GM18870 (cell line): Measurements from ENCODE around the gene HSH2D.
"Not testable (repeated sequence)": the region's sequence is repeated elsewhere in the genome, so short reads cannot be mapped to it uniquely, and the experiment has no call there.

ENCODE experiments used
- ATAC-seq: cut with Tn5 transposase; IDR thresholded peaks from one replicate; pipeline ENCODE4 v1.9.1; 2021; ENCODE audit warnings: moderate library complexity; ENCODE audit not compliant: unreplicated experiment

Gene HSH2D

DNA sequence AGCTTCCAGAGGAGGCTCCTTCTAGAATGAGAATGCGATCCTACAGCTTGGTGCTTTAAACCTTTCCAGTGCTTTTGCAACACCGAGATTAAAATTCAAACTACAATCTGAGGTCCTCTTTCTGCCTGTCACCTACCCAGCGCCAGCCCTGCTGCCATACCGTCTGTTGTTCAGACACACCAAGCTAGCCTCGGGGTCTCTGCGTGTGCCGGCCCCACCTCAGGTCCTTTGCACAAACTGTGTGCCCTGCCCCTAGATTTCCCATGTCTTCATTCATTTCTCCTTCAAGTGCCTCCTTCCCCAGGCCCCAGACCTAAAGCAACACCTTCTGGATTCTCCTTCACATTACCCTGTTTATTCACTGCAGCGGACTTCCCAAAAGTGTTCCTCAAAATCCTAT, 11.1 kb downstream of the HSH2D start:
- ATAC-seq = no peak

DNA sequence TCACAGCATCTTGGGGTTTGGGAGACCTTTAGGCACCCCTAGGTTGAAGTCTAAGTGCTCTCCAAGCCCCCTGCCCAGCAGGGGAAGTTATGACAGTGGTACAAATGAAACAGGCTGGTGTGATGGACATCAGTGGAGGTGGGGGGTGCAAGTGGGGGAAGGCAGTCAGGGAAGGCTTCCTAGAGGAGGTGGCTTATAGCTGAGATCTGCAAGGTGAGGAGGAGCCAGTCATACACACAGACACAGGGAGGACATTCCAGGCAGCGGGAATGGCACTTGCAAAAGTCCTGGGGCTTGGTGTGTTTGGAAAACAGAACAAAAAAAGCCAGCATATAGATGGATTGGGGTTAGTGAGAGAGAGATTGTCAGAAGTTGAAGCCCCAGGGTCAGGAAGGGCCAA, 11.6 kb downstream of the HSH2D start:
- no peak for ATAC-seq

DNA sequence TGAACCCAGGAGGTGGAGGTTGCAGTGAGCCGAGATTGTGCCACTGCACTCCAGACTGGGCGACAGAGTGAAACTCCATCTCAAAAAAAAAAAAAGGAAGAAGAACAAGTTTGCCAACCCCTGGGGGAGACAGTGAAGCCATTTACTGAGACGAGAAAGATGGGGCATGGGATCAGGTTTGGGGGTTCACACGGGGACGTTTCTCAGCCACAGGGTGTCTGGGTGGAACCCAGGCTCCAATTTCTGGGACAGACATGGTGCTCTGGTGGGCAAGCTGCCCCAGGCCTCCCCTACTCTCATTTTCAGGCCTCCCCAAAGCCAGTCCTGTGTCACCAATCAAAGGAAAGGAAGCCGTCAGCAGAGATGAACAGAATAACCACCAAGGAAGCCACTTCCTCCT, 13.4 kb downstream of the HSH2D start:
- ATAC-seq = no peak

DNA sequence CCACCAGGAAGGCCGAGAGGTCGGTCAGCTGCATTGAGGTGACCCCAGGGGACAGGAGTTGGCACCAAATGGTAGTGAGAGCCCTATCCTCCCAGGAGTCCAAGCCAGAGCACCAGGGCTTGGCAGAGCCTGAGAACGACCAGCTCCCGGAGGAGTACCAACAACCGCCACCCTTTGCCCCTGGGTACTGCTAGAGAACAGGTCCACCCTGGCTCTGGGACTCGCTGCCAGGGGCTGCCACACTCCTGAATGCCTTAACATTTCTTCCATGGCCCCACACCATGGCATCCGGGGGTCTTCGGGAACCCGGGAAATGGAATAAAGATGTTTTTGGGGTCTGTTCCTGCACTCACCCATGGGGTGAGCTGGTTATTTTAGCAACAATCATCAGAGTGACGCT, 14.1 kb downstream of the HSH2D start:
- ATAC-seq = no peak

DNA sequence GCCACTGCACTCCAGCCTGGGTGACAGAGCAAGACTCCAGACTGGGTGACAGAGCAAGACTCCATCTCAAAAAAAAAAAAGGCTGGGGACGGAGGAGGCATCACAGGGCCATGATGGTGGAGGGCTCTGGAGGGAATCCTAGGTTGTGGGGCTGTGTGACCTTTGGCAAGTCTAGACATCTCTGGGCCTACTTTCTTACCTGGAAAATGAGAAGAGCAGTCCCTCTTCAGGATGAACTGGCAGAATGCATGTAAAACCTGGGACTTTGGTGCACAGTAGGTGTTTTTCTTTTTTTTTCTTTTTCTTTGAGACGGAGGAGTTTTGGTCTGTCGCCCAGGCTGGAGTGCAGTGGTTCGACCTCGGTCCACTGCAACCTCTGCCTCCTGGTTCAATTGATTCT, 16.2 kb downstream of the HSH2D start:
- ATAC-seq = no peak

DNA sequence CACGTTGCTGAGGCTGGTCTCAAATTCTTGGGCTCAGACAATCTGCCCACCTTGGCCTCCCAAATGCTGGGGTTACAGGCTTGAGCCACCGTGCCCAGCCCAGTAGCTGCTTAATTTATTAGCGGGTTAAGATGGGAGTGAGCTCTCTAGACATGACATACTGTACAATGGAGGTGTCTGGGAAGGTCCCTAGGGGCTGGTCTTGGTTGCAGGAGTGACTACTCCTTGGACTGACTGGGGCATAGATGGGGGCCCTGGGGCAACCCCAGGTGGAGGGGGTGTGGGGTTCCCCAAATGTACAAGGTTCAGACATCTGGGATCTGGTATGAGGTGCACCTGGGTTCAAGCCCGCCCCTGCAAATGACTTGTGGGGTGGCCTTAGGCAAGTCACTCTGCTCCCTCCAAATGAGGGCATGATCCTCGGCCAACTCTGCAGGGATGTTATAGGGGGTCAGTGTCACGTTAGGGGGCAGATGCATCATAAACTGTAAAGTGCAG, 17.0 kb downstream of the HSH2D start:
- no peak for ATAC-seq

DNA sequence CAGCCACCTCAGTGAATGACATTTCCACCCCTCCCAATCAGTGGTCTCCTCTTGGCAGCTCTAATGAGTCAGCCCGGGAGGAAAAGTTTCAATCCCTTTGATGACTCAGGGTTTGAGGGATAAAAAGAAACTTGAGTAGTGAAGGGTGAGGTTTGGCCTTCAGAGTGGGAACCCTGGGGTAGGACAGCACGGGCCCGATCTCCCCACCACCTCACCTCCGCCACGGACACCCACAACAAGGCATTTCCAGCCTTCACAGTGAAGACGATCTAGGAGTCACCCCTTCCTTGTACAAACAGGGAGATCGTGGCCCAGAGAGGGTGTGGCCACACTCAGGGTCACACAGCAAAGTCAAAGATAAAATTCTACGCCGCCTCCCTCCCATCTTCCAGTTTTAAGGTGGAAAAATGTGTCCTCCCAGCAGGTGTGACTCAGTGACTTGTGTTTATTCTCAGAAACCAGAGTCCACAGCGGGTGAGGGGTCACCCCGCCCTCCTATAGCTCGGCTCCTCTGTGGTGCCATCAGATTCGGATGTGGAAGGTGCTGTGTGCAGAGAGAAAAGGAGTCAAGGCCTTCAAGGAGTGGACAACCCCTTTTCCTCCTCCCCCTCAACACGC, 17.6 kb downstream of the HSH2D start:
- no peak for ATAC-seq

DNA sequence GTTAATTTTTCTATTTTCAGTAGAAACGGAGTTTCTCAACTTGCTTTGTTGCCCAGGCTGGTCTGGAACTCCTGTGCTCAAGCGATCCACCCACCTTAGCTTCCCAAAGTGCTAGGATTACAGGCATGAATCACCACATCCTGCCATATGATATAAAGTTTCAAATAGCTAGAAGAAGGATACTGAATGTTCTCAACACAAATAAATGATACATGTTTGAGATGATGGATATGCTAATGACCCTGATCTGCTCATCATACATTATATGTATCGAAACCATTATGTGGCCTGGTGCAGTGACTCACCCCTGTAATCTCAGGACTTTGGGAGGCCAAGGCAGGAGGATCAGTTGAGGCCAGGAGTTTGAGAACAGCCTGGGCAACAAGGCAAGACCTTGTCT, 18.4 kb downstream of the HSH2D start:
- ATAC-seq = no peak

DNA sequence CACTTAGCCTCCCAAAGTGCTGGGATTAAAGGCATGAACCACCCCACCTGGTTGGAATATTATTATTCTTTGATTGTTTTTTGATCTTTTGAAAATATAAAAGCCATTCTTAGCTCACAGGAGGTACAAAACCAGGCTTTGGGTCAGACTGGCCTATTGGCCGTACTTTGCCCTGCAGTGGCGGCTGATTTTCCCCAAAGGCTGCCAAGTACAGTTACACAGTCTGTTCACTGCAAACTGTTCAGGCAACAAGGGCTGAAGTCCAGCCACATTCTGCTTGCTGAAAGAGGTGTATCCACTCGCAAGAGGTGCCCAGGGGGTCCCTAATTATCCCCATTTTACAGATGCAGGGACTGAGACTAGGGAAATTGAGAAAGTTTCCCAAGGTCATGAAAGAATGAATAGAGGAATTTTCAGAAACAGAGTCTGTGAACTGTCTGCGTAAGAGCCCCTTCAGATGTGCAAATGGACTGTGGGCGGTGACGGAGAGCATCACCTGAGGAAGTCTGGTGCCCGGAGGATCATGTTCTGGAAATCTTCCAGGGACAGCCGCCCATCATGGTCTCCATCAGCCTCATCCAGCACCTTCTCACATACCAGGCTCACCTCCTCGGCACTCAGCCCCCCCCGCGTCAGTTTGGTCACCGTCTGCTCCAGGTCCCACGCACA, 20.9 kb downstream of the HSH2D start:
- no peak for ATAC-seq

DNA sequence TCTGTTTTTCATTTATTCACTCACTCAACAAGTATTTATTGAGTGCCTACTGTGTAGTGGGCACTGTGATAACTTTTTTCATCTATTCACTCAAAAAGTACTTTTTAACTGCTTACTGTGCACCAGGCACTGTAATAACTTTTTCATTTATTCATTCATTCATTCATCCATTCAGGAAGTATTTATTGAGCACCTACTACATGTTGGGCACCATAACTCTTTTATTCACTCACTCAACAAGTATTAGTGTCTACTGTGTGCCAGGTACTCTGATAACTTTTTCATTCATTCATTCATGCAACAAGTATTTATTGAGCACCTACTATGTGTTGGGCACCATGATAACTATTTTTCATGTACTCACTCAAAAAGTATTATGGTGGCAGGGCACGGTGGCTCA, 22.9 kb downstream of the HSH2D start:
- ATAC-seq = no peak

DNA sequence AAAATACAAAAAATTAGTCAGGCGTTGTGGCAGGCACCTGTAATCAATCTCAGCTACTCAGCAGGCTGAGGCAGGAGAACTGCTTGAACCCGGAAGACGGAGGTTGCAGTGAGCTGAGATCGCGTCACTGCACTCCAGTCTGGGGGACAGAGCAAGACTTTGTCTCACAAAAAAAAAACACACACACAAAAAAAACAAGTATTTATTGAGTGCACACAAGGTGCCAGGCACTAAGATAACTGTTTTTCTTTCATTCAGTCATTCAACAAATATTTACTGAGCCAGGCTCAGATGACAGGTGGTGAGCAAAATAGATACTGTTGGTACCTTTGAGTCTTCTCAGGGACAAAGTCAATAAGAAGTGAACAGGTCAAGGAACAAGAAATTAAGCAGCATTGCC, 23.6 kb downstream of the HSH2D start:
- no peak for ATAC-seq

DNA sequence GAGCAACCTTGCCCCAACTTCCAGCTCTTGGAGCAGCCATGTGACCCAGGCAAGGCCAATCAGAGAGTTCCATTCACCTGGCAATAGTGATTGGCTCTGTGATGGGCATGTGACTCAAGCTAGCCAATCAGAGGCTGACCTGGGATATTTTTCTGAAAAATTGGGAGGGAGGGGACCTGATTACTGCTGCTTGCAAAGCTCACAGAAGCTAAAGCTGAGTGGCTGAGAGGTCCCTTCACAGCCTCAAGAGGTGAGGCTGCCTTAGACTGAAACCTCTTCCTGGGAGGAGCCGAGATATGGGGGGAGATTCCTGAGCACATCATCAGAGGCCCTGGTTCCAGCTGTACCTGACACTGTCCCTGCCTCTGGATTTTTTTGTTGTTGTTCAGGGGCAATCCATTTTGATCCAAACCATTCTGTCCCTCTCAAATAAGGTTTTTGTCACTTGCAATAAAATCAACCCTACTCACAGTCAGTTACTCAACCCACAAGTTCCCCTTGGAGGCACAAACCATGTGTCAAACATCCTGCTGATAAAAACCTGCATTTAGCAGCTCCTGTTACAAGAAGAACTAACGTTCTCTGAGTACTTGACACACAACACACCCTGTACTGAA, 25.1 kb downstream of the HSH2D start:
- ATAC-seq = no peak

DNA sequence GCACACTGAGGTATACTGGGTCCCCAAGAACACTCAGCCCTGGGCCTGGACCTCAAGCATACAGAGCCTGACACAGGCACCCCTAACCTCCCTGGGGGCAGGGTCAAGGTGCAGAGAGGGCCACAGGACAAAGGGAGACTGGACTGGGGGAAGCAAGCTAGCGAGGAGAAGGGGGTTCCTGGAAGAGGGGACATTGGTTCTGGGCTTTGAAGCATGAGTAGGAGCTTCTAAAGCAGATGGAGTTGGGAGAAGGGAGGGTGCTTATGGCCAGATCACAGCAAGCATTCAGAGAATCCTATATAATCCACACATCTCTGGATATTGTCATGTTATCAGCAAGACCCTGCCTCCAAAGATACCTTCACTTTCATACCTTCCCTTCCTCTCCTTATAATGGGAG, 26.6 kb downstream of the HSH2D start:
- no peak for ATAC-seq

DNA sequence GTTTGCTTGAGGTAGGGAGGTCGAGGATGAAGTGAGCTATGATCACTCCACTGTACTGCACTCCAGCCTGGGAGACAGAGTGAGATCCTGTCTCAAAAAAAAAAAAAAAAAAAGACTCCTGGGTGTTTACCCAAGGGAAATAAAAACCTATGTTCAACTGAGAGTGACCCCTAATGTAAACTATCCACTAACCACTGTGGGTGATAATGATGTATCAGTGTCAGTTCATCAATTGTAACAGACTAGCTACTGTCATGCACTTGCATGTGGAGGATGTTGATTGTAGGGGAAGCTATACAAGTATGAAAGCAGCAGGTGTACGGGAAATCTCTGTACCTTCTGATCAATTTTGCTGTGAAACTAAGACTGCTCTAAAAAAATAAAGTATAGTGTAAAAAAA, 32.5 kb downstream of the HSH2D start:
- ATAC-seq = no peak

DNA sequence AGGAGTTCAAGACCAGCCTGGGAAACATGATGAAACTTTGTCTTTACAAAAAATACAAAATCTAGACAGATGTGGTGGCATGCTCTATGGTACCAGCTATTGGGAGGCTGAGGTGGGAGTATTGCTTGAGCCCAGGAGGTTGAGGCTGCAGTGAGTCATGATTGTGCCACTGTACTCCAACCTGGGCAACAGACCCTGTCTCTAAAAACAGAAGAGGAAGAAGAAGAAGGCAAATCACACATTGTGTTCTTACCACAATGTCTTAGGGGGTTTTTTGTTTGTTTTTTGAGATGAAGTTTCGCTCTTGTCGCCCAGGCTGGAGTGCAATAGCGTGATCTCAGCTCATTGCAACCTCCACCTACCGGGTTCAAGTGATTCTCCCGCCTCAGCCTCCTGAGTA, 35.4 kb downstream of the HSH2D start:
- not testable (repeated sequence) for ATAC-seq

DNA sequence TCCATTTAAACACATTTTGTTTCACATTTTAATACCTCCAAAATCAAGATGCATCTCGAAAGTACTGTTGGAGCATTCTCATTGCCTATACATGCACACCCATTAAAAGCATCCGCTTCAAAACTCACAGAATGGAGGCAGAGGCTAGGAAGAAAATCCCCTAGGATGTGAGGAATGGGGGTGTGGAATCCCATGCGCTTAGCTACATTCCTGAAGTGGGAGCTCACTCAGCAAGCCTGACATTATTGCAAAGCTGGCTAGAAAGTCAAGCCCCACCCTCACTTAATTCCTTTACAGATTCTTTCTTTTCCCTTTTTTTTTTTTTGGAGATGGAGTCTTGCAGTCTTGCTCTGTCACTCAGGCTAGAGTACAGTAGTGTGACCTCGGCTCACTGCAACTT, 37.1 kb downstream of the HSH2D start:
- ATAC-seq = no peak

DNA sequence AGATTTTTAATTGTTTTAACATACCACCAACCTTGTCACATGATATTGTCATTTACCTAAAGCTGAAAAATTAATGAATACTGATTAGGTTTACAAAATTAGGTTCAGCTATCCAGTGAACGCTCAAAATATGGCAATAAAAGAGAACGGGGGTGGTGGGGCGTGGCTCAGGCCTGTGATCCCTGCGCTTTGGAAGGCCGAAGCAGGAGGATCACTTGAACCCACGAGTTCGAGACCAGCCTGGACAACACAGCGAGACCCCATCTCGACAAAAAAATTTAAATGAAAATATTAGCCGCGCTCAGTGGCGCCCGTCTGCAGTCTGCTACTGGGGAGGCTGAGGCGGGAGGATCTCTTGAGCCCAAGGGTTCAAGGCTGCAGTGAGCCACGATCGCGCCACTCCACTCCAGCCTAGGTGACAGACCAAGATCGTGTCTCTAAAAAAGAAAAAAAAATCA, 41.2 kb downstream of the HSH2D start:
- ATAC-seq = no peak

DNA sequence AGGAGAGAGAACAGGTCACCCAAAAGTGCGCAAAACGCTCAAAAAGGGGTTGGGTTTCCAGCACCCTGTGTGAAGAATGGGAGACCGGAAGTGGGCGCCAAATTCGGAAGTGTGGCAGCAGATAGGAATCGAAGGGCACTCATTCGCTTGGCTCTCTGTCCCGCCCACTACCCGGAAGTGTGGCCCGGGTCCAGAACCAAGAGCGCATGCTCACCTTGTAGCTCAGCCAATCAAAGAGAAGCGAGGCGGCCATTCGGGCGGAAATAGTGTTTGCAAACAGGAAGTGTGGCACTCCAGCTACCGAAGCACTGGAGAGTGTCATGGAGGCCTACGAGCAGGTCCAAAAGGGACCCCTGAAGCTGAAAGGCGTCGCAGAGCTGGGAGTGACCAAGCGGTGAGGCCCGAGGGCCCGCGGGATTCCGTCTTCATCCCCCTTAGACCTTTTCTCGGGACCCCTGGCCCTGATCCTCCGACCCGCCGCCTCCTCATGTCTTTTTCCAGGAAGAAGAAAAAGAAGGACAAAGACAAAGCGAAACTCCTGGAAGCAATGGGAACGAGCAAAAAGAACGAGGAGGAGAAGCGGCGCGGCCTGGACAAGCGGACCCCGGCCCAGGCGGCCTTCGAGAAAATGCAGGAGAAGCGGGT, 41.8 kb downstream of the HSH2D start, which contains the start of gene FAM32A:
TSS of gene FAM32A (plus strand) at position 288 of the 645 bp plus-strand sequence. CDS start at position 321, 33 bp downstream.
- peak; percentile 88 for ATAC-seq

DNA sequence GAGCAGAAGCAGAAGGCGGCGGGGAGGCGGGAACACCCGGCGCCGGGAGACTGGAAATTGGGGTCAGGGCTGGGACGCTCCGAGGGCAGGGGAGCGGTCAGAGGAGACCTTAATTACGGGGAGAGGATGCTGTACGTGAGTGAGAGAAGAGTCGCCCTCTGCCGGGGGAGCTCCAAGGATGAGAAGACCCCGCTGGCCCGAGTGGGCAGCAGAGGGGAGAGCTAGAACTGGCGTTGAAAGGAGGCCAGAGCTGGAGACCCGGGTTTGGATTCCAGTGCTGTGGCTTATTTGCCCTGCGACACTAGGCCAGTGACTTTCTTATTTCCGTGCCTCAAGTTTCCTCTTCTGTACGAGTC, 42.3 kb downstream of the HSH2D start:
- no peak for ATAC-seq

DNA sequence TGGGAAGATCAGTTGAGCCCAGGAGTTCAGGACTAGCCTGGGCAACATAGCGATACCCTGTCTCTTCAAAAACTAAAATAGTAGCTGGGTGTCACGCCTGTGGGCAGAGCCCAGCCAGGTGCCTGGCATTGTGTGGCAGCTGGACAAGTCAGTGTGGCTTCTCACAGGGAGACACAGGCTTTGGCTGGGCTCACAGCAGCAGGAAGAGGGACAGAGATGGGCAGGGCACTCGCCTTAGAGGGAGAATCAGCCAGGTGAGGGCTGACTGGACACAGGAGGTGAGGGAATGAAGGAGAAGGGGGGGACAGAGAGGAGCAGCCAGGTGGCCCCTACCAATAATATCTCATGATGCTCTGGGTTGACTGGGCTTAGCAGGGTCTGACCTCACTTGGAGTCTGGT, 45.0 kb downstream of the HSH2D start:
- ATAC-seq = no peak

DNA sequence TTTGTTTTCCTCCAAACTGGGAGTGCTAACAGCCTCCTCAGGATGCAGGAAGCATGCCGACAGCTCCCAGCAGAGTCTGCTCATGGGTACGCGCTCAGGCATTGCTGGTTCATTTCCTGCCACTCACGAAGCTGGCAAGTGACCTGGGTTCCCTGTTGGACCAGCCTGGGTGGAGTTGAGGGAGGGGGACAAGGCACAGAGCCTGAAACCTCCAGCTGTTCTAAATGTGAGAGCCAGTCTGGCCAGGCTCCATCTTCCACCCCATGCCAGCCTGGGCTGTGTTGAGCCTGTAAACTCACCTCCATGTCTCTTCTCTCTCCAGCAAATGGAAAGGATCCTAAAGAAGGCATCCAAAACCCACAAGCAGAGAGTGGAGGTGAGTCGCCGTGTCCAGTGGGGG, 46.7 kb downstream of the HSH2D start:
- ATAC-seq = no peak

DNA sequence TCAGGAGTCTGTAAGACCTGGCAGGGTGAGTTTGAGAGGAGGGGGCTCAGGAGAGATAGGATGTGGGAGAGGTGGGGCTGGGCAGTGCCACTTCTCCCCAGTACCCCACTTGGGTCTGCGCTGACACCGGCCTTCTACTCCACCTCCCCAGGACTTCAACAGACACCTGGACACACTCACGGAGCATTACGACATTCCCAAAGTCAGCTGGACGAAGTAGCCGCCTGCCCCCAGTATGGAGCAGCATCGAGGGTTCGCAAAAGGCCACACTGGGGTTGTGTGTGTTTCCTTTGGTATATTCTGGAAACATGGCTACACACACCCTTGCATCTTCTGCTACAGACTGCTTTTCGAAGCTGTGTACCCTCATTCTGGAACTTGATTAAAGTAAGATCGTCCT, 47.3 kb downstream of the HSH2D start:
- ATAC-seq = no peak
